ENCODE results near the gene SSRP1.

Gene SSRP1

GRCh38 chr11:57294225-57295131, 41.2 kb downstream of the SSRP1 start:
- Histone ChIP-seq H3K4me1 (ENCODE audit: low read length) (no peaks in the 10 kb centered on the region), H3K36me3 (replicated peaks; ENCODE audit: insufficient read depth, low read length) (no peaks in the 10 kb centered on the region), H3K9me2 (replicated peaks; ENCODE audit: insufficient read depth, low read length) (no peaks in the 10 kb centered on the region), H3K9me3 (replicated peaks; ENCODE audit: insufficient read depth, low read length) (no peaks in the 10 kb centered on the region), H3F3A (ENCODE audit: insufficient read depth, low read length) (no peaks in the 10 kb centered on the region), H3K27me3 (replicated peaks; ENCODE audit: insufficient read depth, low read length) (no peaks in the 10 kb centered on the region), H2AFZ (ENCODE audit: low read length) (no peak overlapping the region), H3K4me2 (ENCODE audit: low read depth, low read length) (no peak overlapping the region), H3K4me3 (ENCODE audit: low read length) (no peak overlapping the region), H3K27ac (ENCODE audit: low read length) (no peak overlapping the region), H3K9ac (ENCODE audit: low read length) (no peak overlapping the region), H4K20me1 (ENCODE audit: insufficient read depth, low read length) (no peaks in the 10 kb centered on the region), H3K79me2 (ENCODE audit: low read length) (no peaks in the 10 kb centered on the region)
- no peak for DNase-seq
- TF ChIP-seq EZH2 (optimal IDR thresholded peaks at IDR 0.05; ENCODE audit: low read depth, low read length) = no peak
- no peak for TF ChIP-seq EZH2phosphoT487 (IDR thresholded peaks at IDR 0.05; ENCODE audit: low read length)
- TF ChIP-seq, protein P1, sequence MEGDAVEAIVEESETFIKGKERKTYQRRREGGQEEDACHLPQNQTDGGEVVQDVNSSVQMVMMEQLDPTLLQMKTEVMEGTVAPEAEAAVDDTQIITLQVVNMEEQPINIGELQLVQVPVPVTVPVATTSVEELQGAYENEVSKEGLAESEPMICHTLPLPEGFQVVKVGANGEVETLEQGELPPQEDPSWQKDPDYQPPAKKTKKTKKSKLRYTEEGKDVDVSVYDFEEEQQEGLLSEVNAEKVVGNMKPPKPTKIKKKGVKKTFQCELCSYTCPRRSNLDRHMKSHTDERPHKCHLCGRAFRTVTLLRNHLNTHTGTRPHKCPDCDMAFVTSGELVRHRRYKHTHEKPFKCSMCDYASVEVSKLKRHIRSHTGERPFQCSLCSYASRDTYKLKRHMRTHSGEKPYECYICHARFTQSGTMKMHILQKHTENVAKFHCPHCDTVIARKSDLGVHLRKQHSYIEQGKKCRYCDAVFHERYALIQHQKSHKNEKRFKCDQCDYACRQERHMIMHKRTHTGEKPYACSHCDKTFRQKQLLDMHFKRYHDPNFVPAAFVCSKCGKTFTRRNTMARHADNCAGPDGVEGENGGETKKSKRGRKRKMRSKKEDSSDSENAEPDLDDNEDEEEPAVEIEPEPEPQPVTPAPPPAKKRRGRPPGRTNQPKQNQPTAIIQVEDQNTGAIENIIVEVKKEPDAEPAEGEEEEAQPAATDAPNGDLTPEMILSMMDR (IDR thresholded peaks at IDR 0.05; ENCODE audit: low read length) = no peak

DNA sequence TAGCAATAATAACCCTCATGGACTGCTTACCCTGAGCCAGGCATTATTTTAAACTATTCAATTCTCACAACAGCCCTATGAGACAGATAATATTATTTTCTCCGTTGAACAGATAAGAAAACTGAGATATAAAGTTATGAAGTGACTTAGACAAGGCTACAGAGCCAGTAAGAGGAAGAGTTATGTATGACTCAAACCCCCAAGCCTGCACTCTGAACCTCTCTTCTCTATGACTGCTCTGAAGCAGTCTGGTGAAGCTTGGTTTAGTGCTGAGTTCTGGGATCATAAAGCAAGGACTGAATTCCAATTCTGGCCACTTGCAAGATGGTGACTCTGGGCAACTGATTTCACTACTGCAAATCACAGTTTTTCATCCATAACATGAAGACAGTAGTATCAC, 45.4 kb downstream of the SSRP1 start:
- no peaks in the 10 kb centered on the region for H3K4me1 ChIP-seq (ENCODE audit: low read length)
- no peak for DNase-seq

GRCh38 chr11:57288771-57289579, 46.7 kb downstream of the SSRP1 start:
- no peak overlapping the region for H3K4me2 ChIP-seq (ENCODE audit: low read depth, low read length)
- DNase-seq = no peak
- H3K36me3 ChIP-seq (replicated peaks; ENCODE audit: insufficient read depth, low read length) = no peaks in the 10 kb centered on the region
- H3F3A ChIP-seq (ENCODE audit: insufficient read depth, low read length) = no peaks in the 10 kb centered on the region
- no peaks in the 10 kb centered on the region for H3K79me2 ChIP-seq (ENCODE audit: low read length)
- TF ChIP-seq, protein P1 (IDR thresholded peaks at IDR 0.05; ENCODE audit: low read length) = no peak
- TF ChIP-seq EZH2 (optimal IDR thresholded peaks at IDR 0.05; ENCODE audit: low read depth, low read length) (no peak), EZH2phosphoT487 (IDR thresholded peaks at IDR 0.05; ENCODE audit: low read length) (no peak)
- H4K20me1 ChIP-seq (ENCODE audit: insufficient read depth, low read length) = no peaks in the 10 kb centered on the region
- H3K27ac ChIP-seq (ENCODE audit: low read length) = no peak overlapping the region
- H3K4me1 ChIP-seq (ENCODE audit: low read length) = no peaks in the 10 kb centered on the region
- H2AFZ ChIP-seq (ENCODE audit: low read length) = no peak overlapping the region
- H3K9me3 ChIP-seq (replicated peaks; ENCODE audit: insufficient read depth, low read length) = no peaks in the 10 kb centered on the region
- no peak overlapping the region for H3K4me3 ChIP-seq (ENCODE audit: low read length)
- no peaks in the 10 kb centered on the region for H3K9me2 ChIP-seq (replicated peaks; ENCODE audit: insufficient read depth, low read length)
- no peak overlapping the region for H3K9ac ChIP-seq (ENCODE audit: low read length)
- no peaks in the 10 kb centered on the region for H3K27me3 ChIP-seq (replicated peaks; ENCODE audit: insufficient read depth, low read length)

More for the DNA sequence above, 45.4 kb downstream of the SSRP1 start:
- no peak overlapping the region for H3K9ac ChIP-seq (ENCODE audit: low read length)
- no peak for TF ChIP-seq EZH2 (optimal IDR thresholded peaks at IDR 0.05; ENCODE audit: low read depth, low read length)
- no peak overlapping the region for H3K27ac ChIP-seq (ENCODE audit: low read length)
- H3K27me3 ChIP-seq (replicated peaks; ENCODE audit: insufficient read depth, low read length) = no peaks in the 10 kb centered on the region
- H3F3A ChIP-seq (ENCODE audit: insufficient read depth, low read length) = no peaks in the 10 kb centered on the region
- no peaks in the 10 kb centered on the region for H3K36me3 ChIP-seq (replicated peaks; ENCODE audit: insufficient read depth, low read length)
- no peak overlapping the region for H3K4me3 ChIP-seq (ENCODE audit: low read length)
- H3K9me2 ChIP-seq (replicated peaks; ENCODE audit: insufficient read depth, low read length) = no peaks in the 10 kb centered on the region
- no peaks in the 10 kb centered on the region for H3K79me2 ChIP-seq (ENCODE audit: low read length)
- H2AFZ ChIP-seq (ENCODE audit: low read length) = no peak overlapping the region
- H3K9me3 ChIP-seq (replicated peaks; ENCODE audit: insufficient read depth, low read length) = no peaks in the 10 kb centered on the region
- no peaks in the 10 kb centered on the region for H4K20me1 ChIP-seq (ENCODE audit: insufficient read depth, low read length)
- H3K4me2 ChIP-seq (ENCODE audit: low read depth, low read length) = no peak overlapping the region

Data from MM.1S (cell line).